NCI-H69 (cell line): ENCODE measurements around the gene ERGIC1.
"Not testable (repeated sequence)": the region's sequence is repeated elsewhere in the genome, so short reads cannot be mapped to it uniquely, and the experiment has no call there.

Experiments
- DNase-seq: peaks from one replicate; lab custom pipeline; 2025; lab: John Stamatoyannopoulos, UW

ERGIC1 gene

GRCh38 chr5:172878933-172879752 lies 45.1 kb downstream of the ERGIC1 start:
- DNase-seq, result no peak

GRCh38 chr5:172881691-172882370 lies 47.8 kb downstream of the ERGIC1 start:
- no peak for DNase-seq

GRCh38 chr5:172883066-172883465 lies 49.0 kb downstream of the ERGIC1 start:
- DNase-seq, result no peak

- DNase-seq, result no peak
These were observed 51.7 kb downstream of the ERGIC1 start for GRCh38 chr5:172885597-172886340.

- no peak for DNase-seq
These were observed 52.4 kb downstream of the ERGIC1 start for GRCh38 chr5:172886476-172886875.

GRCh38 chr5:172886974-172887501 lies 53.0 kb downstream of the ERGIC1 start:
- DNase-seq, result no peak

- no peak for DNase-seq
These were observed 53.6 kb downstream of the ERGIC1 start for GRCh38 chr5:172887692-172888091.

GRCh38 chr5:172890659-172891058 lies 56.6 kb downstream of the ERGIC1 start:
- no peak for DNase-seq

GRCh38 chr5:172891716-172892421 lies 57.8 kb downstream of the ERGIC1 start:
- no peak for DNase-seq

GRCh38 chr5:172892713-172893112 lies 58.7 kb downstream of the ERGIC1 start:
- DNase-seq, result no peak

- no peak for DNase-seq
These were observed 60.8 kb downstream of the ERGIC1 start for GRCh38 chr5:172894767-172895388.

- no peak for DNase-seq
These were observed 61.5 kb downstream of the ERGIC1 start for GRCh38 chr5:172895549-172895948.

GRCh38 chr5:172896465-172896864 lies 62.4 kb downstream of the ERGIC1 start:
- no peak for DNase-seq

GRCh38 chr5:172897067-172897466 lies 63.0 kb downstream of the ERGIC1 start:
- not testable (repeated sequence) for DNase-seq

GRCh38 chr5:172897481-172898217 lies 63.6 kb downstream of the ERGIC1 start:
- no peak for DNase-seq

GRCh38 chr5:172898218-172898842 lies 64.3 kb downstream of the ERGIC1 start:
- DNase-seq, result no peak

- DNase-seq, result no peak
These were observed 64.9 kb downstream of the ERGIC1 start for GRCh38 chr5:172898843-172899369.

- no peak for DNase-seq
These were observed 65.4 kb downstream of the ERGIC1 start for GRCh38 chr5:172899436-172899835.

- DNase-seq, result no peak
These were observed 67.1 kb downstream of the ERGIC1 start for GRCh38 chr5:172901012-172901780.
